K562 (cell line): ENCODE data around the gene KAT2B. TPM values are rescaled to one million over a fixed set of nuclear protein-coding genes. Genes with fewer than 3 reads are reported as not detected.
A peak's percentile ranks its signal among the peaks of the same experiment; 100 is the strongest.

ENCODE experiments used
- ATAC-seq: fragments of 200-7000 bp; cut with Tn5 transposase; 3 replicates; pipeline ENCODE4 v1.9.1; 2020; ENCODE audit warnings: moderate library complexity
- BruUV-seq: library from RNA; stranded (reverse); fragments of 400-500 nt; replicated peaks from 2 replicates; lab custom pipeline; 2021; lab: Mats Ljungman, UMichigan
- CTCF ChIA-PET: fragments of 300-600 bp; formaldehyde crosslinking; extraction: SDS; loops from one replicate; lab custom pipeline; 2021; ENCODE audit warnings: low intra/inter-chr PET ratio; lab: Yijun Ruan, JAX
- POLR2A ChIA-PET: fragments of 300-600, 350-650 bp; sonication (Branson Sonifier 250); formaldehyde crosslinking; extraction: SDS; loops from one replicate; lab custom pipeline; 2021; ENCODE audit warnings: antibody characterized with exemption, inconsistent platforms; lab: Yijun Ruan, JAX
- DNase-seq, 4 experiments: peaks; one replicate each; pipeline versions ENCODE4 v3.0.0 to v3.0.0-alpha.2; 2011 to 2018; ENCODE audit warnings: low spot score in 3 of 4, mixed read lengths in 3 of 4; ENCODE audit errors: extremely low read depth in 1 of 4
- FAIRE-seq: peaks from 2 replicates; lab custom pipeline; 2011; peaks lifted over from hg19 to GRCh38; lab: Jason Lieb, UNC
- H2AFZ ChIP-seq: 2 replicates; pipeline ENCODE4 v1.6.0; 2011; ENCODE audit warnings: low read depth, low read length, control low read depth, inconsistent platforms
- H3K27ac ChIP-seq: fragments of 200-600 bp; 3 replicates; pipeline ENCODE4 v1.8.0; 2011; ENCODE audit warnings: low read depth, mild to moderate bottlenecking, control low read depth, inconsistent platforms, low read length, moderate library complexity, mixed read lengths; ENCODE audit errors: extremely low read depth
- H3K27me3 ChIP-seq, 2 experiments: fragments of 300-600 bp in 1 of 2; 2 replicates in 1 of 2; 3 replicates in 1 of 2; pipeline versions ENCODE4 v1.6.0 to v1.8.0; 2011; ENCODE audit warnings: inconsistent platforms in 2 of 2, low read length in 2 of 2, mild to moderate bottlenecking in 1 of 2, mixed read lengths in 1 of 2, moderate library complexity in 1 of 2; ENCODE audit not compliant: control insufficient read depth in 2 of 2, insufficient read depth in 2 of 2
- H3K36me3 ChIP-seq: fragments of 300-600 bp; 3 replicates; pipeline ENCODE4 v1.8.0; 2011; ENCODE audit warnings: mild to moderate bottlenecking, low read length, inconsistent platforms; ENCODE audit not compliant: control insufficient read depth, insufficient read depth
- H3K4me1 ChIP-seq, 2 experiments: fragments of 200-600 bp in 1 of 2; replicated peaks in 1 of 2; 2 replicates in 1 of 2; 3 replicates in 1 of 2; pipeline versions ENCODE4 v1.5.1 to v1.8.0; 2011; ENCODE audit warnings: inconsistent platforms in 2 of 2, low read length in 2 of 2, mild to moderate bottlenecking in 1 of 2, mixed read lengths in 1 of 2, moderate library complexity in 1 of 2; ENCODE audit not compliant: control insufficient read depth in 2 of 2, insufficient read depth in 2 of 2
- H3K4me2 ChIP-seq: 2 replicates; pipeline ENCODE4 v1.6.1; 2011; ENCODE audit warnings: low read length, control low read depth, inconsistent platforms, mixed read lengths; ENCODE audit not compliant: insufficient read depth
- H3K4me3 ChIP-seq: fragments of 200-600 bp; sonication (generic), shearing (Covaris generic); 2 replicates; pipeline ENCODE4 v1.5.1; 2016; ENCODE audit warnings: control low read depth, inconsistent platforms
- H3K79me2 ChIP-seq: fragments of 200-600 bp; 3 replicates; pipeline ENCODE4 v1.8.0; 2011; ENCODE audit warnings: low read length, inconsistent platforms; ENCODE audit not compliant: control insufficient read depth, insufficient read depth
- H3K9ac ChIP-seq, 2 experiments: 2 replicates each; pipeline versions ENCODE4 v1.6.0 to v1.6.1; 2011; ENCODE audit warnings: low read depth in 2 of 2, low read length in 2 of 2, control low read depth in 1 of 2, inconsistent platforms in 1 of 2, mild to moderate bottlenecking in 1 of 2, mixed read lengths in 1 of 2; ENCODE audit not compliant: insufficient read depth in 1 of 2
- H3K9me1 ChIP-seq: one replicate; pipeline ENCODE4 v1.6.0; 2011; ENCODE audit warnings: inconsistent platforms, mild to moderate bottlenecking, low read length, moderate library complexity; ENCODE audit not compliant: control insufficient read depth, insufficient read depth
- H3K9me3 ChIP-seq: replicated peaks from 2 replicates; pipeline ENCODE4 v1.5.1; 2011; ENCODE audit warnings: low read depth, low read length, inconsistent platforms; ENCODE audit not compliant: control insufficient read depth, insufficient read depth
- H4K20me1 ChIP-seq: replicated peaks from 2 replicates; pipeline ENCODE4 v1.6.1; 2011; ENCODE audit warnings: low read length, inconsistent platforms, mixed read lengths; ENCODE audit not compliant: control insufficient read depth, insufficient read depth
- ARNT ChIP-seq, 2 experiments: fragments of 450-650 bp; IDR thresholded peaks; 2 replicates each; pipeline ENCODE4 v1.6.1; 2016; ENCODE audit warnings: mild to moderate bottlenecking in 1 of 2
- EZH2 ChIP-seq: IDR thresholded peaks from 2 replicates; pipeline ENCODE4 v1.6.1; 2012; ENCODE audit warnings: low read depth, mild to moderate bottlenecking, inconsistent platforms, low read length, borderline replicate concordance
- HOXB6 ChIP-seq: fragments of 250-450 bp; sonication (Bioruptor Pico); IDR thresholded peaks from 2 replicates; pipeline ENCODE4 v1.5.1; 2022; ENCODE audit warnings: mild to moderate bottlenecking, borderline replicate concordance
- ILK ChIP-seq: fragments of 450-650 bp; IDR thresholded peaks from 2 replicates; pipeline ENCODE4 v1.6.1; 2016; ENCODE audit warnings: missing genetic modification characterization, low read depth, mild to moderate bottlenecking, missing compliant biosample characterization, moderate library complexity, borderline replicate concordance
- KLF16 ChIP-seq: IDR thresholded peaks from 2 replicates; pipeline ENCODE4 v1.6.1; 2016; ENCODE audit warnings: antibody characterized with exemption
- LARP7 ChIP-seq: fragments of 450-650 bp; IDR thresholded peaks from 2 replicates; pipeline ENCODE4 v1.6.1; 2016
- NBN ChIP-seq: fragments of 450-650 bp; IDR thresholded peaks from 2 replicates; pipeline ENCODE4 v1.6.1; 2016; ENCODE audit warnings: low read depth, mild to moderate bottlenecking
- NR2C2 ChIP-seq, 2 experiments: fragments of 200-800 bp in 1 of 2; sonication (Bioruptor generic) in 1 of 2; sonication (generic) in 1 of 2; formaldehyde crosslinking in 1 of 2; IDR thresholded peaks; 2 replicates each; pipeline versions ENCODE4 v1.6.1 to v1.8.0; 2016 to 2022; ENCODE audit warnings: mild to moderate bottlenecking in 1 of 2, missing compliant biosample characterization in 1 of 2, missing genetic modification characterization in 1 of 2, missing genetic modification reagents in 1 of 2
- SNIP1 ChIP-seq: fragments of 450-650 bp; IDR thresholded peaks from 2 replicates; pipeline ENCODE4 v1.7.1; 2017; ENCODE audit warnings: low read depth, mild to moderate bottlenecking
- ZKSCAN1 ChIP-seq: fragments of 150-350 bp; IDR thresholded peaks from 2 replicates; pipeline ENCODE4 v1.6.1; 2016; ENCODE audit warnings: low read depth, low read length
- ZNF431 ChIP-seq: sonication (generic); formaldehyde crosslinking; IDR thresholded peaks from 2 replicates; pipeline ENCODE4 v1.8.0; 2022; ENCODE audit warnings: mild to moderate bottlenecking, missing genetic modification reagents
- WGBS: fragments of 100-300 bp; shearing (Covaris generic); methylation state at CpG from one replicate; pipeline ENCODE4 v1.1.6; 2016; ENCODE audit warnings: low coverage, mixed read lengths; ENCODE audit not compliant: insufficient coverage; ENCODE audit errors: missing lambda C conversion rate; 5-methylcytosine and 5-hydroxymethylcytosine counted together
- in situ Hi-C: fragments of 300-500 bp; cut with MboI; formaldehyde crosslinking; loops from 4 replicates; pipeline ENCODE4 v1.15.0; 2018; ENCODE audit warnings: inconsistent platforms, mixed read lengths
- intact Hi-C: fragments of 100-400 bp; cut with micrococcal nuclease; formaldehyde crosslinking; loops from 2 replicates; pipeline ENCODE4 v1.14.2; 2022
- polyA plus RNA-seq, 8 experiments: library from polyadenylated mRNA; depleted of rRNA in 4 of 8; stranded (reverse) in 5 of 8; unstranded in 3 of 8; fragments of >200 nt; fragmentation: Nextera tagmentation in 2 of 8; fragmentation: Illumina TruSeq in 1 of 8; extraction: Ambion mirVana in 2 of 8; extraction: Trizol in 1 of 8; gene quantifications; 2 replicates each; pipeline versions ENCODE4 v1.2.1 to v1.2.3, GENCODE V29; 2011 to 2014; ENCODE audit warnings: inconsistent platforms in 1 of 8, missing spikeins in 1 of 8
- total RNA-seq, 7 experiments: library from RNA; depleted of rRNA in 6 of 7; stranded (reverse); fragments of >200 nt in 6 of 7; fragmentation: Illumina TruSeq in 2 of 7; extraction: Trizol in 2 of 7; gene quantifications; 2 replicates each; pipeline versions ENCODE4 v1.2.1 to v1.2.3, GENCODE V29; 2011 to 2021; ENCODE audit warnings: low replicate concordance in 1 of 7
- TF ChIP-seq, protein P1 (sequence below): fragments of 250-450 bp; sonication (Bioruptor Pico); IDR thresholded peaks from 2 replicates; pipeline ENCODE4 v1.5.0; 2020; ENCODE audit warnings: mild to moderate bottlenecking, borderline replicate concordance
- TF ChIP-seq, protein P2 (sequence below): IDR thresholded peaks from 2 replicates; pipeline ENCODE4 v1.6.1; 2016; ENCODE audit warnings: missing genetic modification characterization, missing compliant biosample characterization
- TF ChIP-seq, protein P3 (sequence below): fragments of 450-650 bp; IDR thresholded peaks from 2 replicates; pipeline ENCODE4 v1.7.1; 2018; ENCODE audit warnings: mild to moderate bottlenecking, low read depth; ENCODE audit not compliant: partially characterized antibody

Gene KAT2B
- total and polyA plus RNA-seq, 9 of the 15 experiments (the other 6 are each of a cell fraction or from before 2014, with no cell fraction given) = 3.3 to 14.9 (median 12.2) TPM

DNA sequence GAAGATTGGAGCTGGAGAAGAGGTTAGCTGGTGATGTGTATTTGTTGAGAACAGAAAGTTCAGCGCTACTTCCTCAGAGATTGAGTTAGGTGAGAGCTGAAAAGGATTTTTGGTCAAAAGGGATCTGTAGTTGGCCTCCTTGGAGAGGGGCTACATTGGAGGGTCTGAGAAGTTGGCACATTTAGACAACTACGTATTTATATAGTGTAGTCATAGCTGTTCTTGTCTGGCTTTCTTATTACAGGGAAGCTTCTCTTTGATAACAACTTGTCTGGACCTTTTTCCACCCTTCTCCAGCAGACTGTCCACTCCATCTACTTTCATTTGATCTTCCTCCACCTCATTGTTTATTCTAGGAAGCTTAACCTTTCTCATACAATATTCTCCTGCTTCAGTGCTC, 43.7 kb downstream of the KAT2B start (continued):
- TF ChIP-seq, protein P1, sequence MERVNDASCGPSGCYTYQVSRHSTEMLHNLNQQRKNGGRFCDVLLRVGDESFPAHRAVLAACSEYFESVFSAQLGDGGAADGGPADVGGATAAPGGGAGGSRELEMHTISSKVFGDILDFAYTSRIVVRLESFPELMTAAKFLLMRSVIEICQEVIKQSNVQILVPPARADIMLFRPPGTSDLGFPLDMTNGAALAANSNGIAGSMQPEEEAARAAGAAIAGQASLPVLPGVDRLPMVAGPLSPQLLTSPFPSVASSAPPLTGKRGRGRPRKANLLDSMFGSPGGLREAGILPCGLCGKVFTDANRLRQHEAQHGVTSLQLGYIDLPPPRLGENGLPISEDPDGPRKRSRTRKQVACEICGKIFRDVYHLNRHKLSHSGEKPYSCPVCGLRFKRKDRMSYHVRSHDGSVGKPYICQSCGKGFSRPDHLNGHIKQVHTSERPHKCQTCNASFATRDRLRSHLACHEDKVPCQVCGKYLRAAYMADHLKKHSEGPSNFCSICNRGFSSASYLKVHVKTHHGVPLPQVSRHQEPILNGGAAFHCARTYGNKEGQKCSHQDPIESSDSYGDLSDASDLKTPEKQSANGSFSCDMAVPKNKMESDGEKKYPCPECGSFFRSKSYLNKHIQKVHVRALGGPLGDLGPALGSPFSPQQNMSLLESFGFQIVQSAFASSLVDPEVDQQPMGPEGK (CRISPR knock-in tag) = no peak
- TF ChIP-seq ILK = no peak
- TF ChIP-seq KLF16 = no peak
- no peak for TF ChIP-seq ZKSCAN1
- TF ChIP-seq, all 486 proteins: peak for 0

DNA sequence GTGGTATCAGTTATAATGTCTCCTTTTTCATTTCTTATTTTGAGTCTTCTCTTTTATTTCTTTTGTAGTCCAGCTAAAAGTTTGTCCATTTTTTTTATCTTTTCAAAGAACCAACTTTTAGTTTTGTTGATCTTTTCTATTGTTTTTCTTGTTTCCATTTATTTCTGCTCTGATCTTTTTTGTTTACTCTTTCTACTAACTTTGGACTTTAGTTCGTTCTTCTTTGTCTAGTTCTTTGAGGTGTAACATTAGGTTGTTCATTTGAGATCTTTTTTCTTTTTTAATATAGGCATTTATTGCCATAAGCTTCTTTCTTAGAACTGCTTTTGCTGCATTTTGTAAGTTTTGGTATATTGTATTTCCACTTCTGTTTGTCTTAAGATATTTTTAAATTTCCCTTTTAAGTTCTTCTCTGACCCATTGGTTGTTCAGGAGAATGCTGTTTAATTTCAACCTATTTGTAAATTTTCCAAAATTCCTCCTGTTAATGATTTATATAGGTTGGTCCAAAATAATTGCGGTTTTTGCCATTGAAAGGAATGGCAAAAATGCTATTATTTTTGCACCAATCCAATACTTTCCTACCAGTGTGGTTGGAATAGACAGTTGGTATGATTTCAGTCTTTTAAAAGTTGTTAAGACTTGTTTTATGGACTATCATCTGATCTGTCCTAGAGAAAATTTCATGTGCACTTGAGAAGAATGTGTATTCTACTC, 51.2 kb downstream of the KAT2B start:
- intact Hi-C loops = no loop called here
- H3K4me3 ChIP-seq = no peak overlapping the region
- ChIA-PET POLR2A (no interaction called here), CTCF (no interaction called here)
- FAIRE-seq = no peak
- no peak overlapping the region for H2AFZ ChIP-seq
- no peak overlapping the region for H3K27ac ChIP-seq
- H3K27me3 ChIP-seq = no peaks in the 10 kb centered on the region
- DNase-seq = no peak
- no peak overlapping the region for H3K4me2 ChIP-seq
- 37% methylated on average over 2 of the region's 2 CpGs for WGBS
- in situ Hi-C loops = no loop called here
- no TSS peak for BruUV-seq
- H3K36me3 ChIP-seq = 0 out of 3 replicates have a peak, but pooled peaks cover 3% of the 10 kb centered on the region
- no peak overlapping the region for H3K9ac ChIP-seq
- no peaks in the 10 kb centered on the region for H3K9me3 ChIP-seq
- H3K4me1 ChIP-seq = no peaks in the 10 kb centered on the region
- no peak for ATAC-seq
- H3K9me1 ChIP-seq = no peaks in the 10 kb centered on the region
- no peaks in the 10 kb centered on the region for H4K20me1 ChIP-seq
- H3K79me2 ChIP-seq = no peaks in the 10 kb centered on the region
- TF ChIP-seq SNIP1 (no peak), HOXB6 (CRISPR knock-in tag) (no peak), NBN (no peak), EZH2 (no peak), LARP7 (peak; percentile 52; the same call in 1 of the 2 replicates), ZNF431 (CRISPR knock-in tag) (no peak), NR2C2 (CRISPR knock-in tag; IDR thresholded peaks at IDR 0.05) (no peak), NR2C2 (tag; IDR thresholded peaks at IDR 0.05) (no peak), ARNT (IDR thresholded peaks at IDR 0.05) (no peak)
- TF ChIP-seq, protein P2, sequence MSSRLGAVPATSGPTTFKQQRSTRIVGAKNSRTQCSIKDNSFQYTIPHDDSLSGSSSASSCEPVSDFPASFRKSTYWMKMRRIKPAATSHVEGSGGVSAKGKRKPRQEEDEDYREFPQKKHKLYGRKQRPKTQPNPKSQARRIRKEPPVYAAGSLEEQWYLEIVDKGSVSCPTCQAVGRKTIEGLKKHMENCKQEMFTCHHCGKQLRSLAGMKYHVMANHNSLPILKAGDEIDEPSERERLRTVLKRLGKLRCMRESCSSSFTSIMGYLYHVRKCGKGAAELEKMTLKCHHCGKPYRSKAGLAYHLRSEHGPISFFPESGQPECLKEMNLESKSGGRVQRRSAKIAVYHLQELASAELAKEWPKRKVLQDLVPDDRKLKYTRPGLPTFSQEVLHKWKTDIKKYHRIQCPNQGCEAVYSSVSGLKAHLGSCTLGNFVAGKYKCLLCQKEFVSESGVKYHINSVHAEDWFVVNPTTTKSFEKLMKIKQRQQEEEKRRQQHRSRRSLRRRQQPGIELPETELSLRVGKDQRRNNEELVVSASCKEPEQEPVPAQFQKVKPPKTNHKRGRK = no peak
- TF ChIP-seq, protein P3, sequence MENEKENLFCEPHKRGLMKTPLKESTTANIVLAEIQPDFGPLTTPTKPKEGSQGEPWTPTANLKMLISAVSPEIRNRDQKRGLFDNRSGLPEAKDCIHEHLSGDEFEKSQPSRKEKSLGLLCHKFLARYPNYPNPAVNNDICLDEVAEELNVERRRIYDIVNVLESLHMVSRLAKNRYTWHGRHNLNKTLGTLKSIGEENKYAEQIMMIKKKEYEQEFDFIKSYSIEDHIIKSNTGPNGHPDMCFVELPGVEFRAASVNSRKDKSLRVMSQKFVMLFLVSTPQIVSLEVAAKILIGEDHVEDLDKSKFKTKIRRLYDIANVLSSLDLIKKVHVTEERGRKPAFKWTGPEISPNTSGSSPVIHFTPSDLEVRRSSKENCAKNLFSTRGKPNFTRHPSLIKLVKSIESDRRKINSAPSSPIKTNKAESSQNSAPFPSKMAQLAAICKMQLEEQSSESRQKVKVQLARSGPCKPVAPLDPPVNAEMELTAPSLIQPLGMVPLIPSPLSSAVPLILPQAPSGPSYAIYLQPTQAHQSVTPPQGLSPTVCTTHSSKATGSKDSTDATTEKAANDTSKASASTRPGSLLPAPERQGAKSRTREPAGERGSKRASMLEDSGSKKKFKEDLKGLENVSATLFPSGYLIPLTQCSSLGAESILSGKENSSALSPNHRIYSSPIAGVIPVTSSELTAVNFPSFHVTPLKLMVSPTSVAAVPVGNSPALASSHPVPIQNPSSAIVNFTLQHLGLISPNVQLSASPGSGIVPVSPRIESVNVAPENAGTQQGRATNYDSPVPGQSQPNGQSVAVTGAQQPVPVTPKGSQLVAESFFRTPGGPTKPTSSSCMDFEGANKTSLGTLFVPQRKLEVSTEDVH = no peak
